Heart left ventricle (tissue), 16 donors: ENCODE results near the gene IFNA2. TPM values are rescaled to one million over a fixed set of nuclear protein-coding genes. Genes with fewer than 3 reads are reported as not detected.
"Not testable (repeated sequence)": the region's sequence is repeated elsewhere in the genome, so short reads cannot be mapped to it uniquely, and the experiment has no call there.

ENCODE experiments used
- ATAC-seq, 4 donors: fragments of 200-7000 bp; cut with Tn5 transposase; one replicate each; pipeline ENCODE4 v1.9.1; 2020 to 2022; ENCODE audit warnings: moderate library complexity in 4 of 4, mild to moderate bottlenecking in 3 of 4, moderate number of reproducible peaks in 1 of 4
- DNase-seq, 5 donors: peaks; one replicate each; pipeline ENCODE4 v3.0.0-alpha.2; 2020
- H3K27ac ChIP-seq, 12 donors: fragments of 200-600 bp; sonication (generic) in 4 of 12; one replicate each; pipeline versions ENCODE4 v1.5.0 to v1.8.0; 2016 to 2022; ENCODE audit warnings: mild to moderate bottlenecking in 2 of 12
- H3K27me3 ChIP-seq, 9 donors: fragments of 200-600 bp; sonication (generic) in 2 of 9; one replicate each; pipeline versions ENCODE4 v1.5.1 to v1.8.0; 2016 to 2022; ENCODE audit warnings: mild to moderate bottlenecking in 3 of 9
- H3K36me3 ChIP-seq, 9 donors: fragments of 200-600 bp; sonication (generic) in 2 of 9; one replicate each; pipeline versions ENCODE4 v1.5.0 to v1.8.0; 2018 to 2022; ENCODE audit warnings: mild to moderate bottlenecking in 2 of 9
- H3K4me1 ChIP-seq, 12 donors: fragments of 200-600 bp; sonication (generic) in 4 of 12; one replicate each; pipeline versions ENCODE4 v1.5.0 to v1.8.0; 2016 to 2022; ENCODE audit warnings: mild to moderate bottlenecking in 3 of 12
- H3K4me3 ChIP-seq, 12 donors: fragments of 200-600 bp; sonication (generic) in 4 of 12; one replicate each; pipeline versions ENCODE4 v1.5.0 to v1.8.0; 2017 to 2022; ENCODE audit warnings: mild to moderate bottlenecking in 9 of 12, moderate library complexity in 4 of 12
- H3K9me3 ChIP-seq, 12 donors: fragments of 200-600 bp; sonication (generic) in 4 of 12; one replicate each; pipeline versions ENCODE4 v1.5.0 to v1.8.0; 2016 to 2022; ENCODE audit warnings: mild to moderate bottlenecking in 1 of 12
- POLR2A ChIP-seq, 2 donors: fragments of 450-650 bp; IDR thresholded peaks; one replicate each; pipeline ENCODE4 v1.6.1; 2017; ENCODE audit warnings: antibody characterized with exemption in 2 of 2, mild to moderate bottlenecking in 2 of 2, moderate library complexity in 2 of 2
- WGBS, 4 donors: extraction: QIAGEN DNeasy Blood & Tissue Kit in 2 of 4; methylation state at CpG; one replicate each; pipeline versions ENCODE4 v1.1.5 to v1.1.7; 2013 to 2018; 5-methylcytosine and 5-hydroxymethylcytosine counted together
- intact Hi-C, 10 donors: fragments of 100-400 bp; cut with DNase I; formaldehyde crosslinking; loops; one replicate each; pipeline versions ENCODE4 v1.11.1 to v1.14.2; 2022
- long read RNA-seq, 3 donors: library from polyadenylated mRNA; unstranded; transcript quantifications; one replicate each; pipeline ENCODE4 v2.0.0, GENCODE V29; 2020 to 2021
- polyA plus RNA-seq, 2 donors: library from polyadenylated mRNA; stranded (reverse); fragments of 200-250 nt; gene quantifications; one replicate each; pipeline ENCODE4 v1.2.3, GENCODE V29; 2013
- total RNA-seq, 9 donors: library from RNA; depleted of rRNA in 2 of 9; stranded (reverse); fragments of >200 nt in 2 of 9; fragmentation: NEBNext Ultra II Directional in 3 of 9; extraction: Animal tissue kit (Norgen Biotek cat#: 25700) in 3 of 9; gene quantifications; one replicate each; pipeline versions ENCODE4 v1.1.0 to v1.2.4, GENCODE V29; 2016 to 2023
- TF ChIP-seq, protein P1 (sequence below), 12 donors: fragments of 200-600 bp; sonication (generic) in 4 of 12; IDR thresholded peaks; one replicate each; pipeline versions ENCODE4 v1.5.0 to v1.8.0; 2018 to 2022; ENCODE audit warnings: antibody characterized with exemption in 12 of 12, mild to moderate bottlenecking in 5 of 12
- donor health status: ischemic (EF 13 %, LVEDD 7.1; RV severe dilation, severe dysfunction).
- donor health status: healthy with polysubstance abuse.
- donor health status: DM: no; HTN: yes; CAD: no.
- donor health status: DM: no; HTN: no; CAD: no.
- donor health status: ischemic (EF 25% LVEDD 6.9; RV normal size, moderate dysfunction).
- donor health status: ischemic (EF 25% LVEDD 5.7; RV mildly dilated, moderate dysfunction).
- donor health status: healthy.
- donor health status: DM: yes; HTN: yes; CAD: no.
- donor health status: ischemic (EF 35%, LVEDD 5.7; RV mildly dilated, moderate dysfunction).
- donor health status: nonischemic (EF 11% LVEDD 7.7; RV severe dilation, severe dysfunction).
- donor health status: DM: yes; HTN: yes; CAD: no.
- donor health status: PGD.
- donor health status: ischemic (EF 29% LVEDD 5.4; RV normal size, mild dysfunction).
- donor health status: nonischemic (EF 23%, LVEDD 6.1; RV moderate dilation, normal function).

Gene IFNA2
- not detected for total RNA-seq
- polyA plus RNA-seq: not detected
- long read RNA-seq, donor 1: 0 reads
- long read RNA-seq, donor 2: 0 reads
- long read RNA-seq, donor 3: 0 reads

DNA sequence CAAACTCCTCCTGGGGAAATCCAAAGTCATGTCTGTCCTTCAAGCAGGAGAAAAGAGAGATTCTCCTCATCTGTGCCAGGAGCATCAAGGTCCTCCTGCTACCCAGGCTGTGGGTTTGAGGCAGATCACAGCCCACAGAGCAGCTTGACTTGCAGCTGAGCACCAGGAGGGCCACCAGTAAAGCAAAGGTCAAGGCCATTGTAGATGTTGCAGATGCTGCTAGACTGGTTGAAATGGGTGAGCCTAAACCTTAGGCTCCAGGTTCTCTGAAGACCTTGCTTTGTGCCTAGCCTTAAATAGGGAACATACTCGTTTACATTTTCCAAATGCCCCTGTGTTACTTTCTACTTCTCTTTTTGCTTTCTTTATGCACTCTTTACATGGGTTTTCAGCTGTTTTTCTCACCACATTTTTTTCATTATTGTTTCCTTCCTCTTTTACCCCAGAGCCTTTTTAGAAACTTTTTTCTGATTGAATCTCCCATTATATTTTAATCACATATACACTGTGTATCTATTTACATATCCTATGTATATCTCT, at the start of gene IFNA2:
Gene IFNA2 (minus strand): TSS at position 268 of the 540 bp plus-strand sequence. CDS start 69 bp downstream, at position 199.
- DNase-seq: no peak
- Histone ChIP-seq H3K27me3 (peaks cover 0 to 84% (median 22%) of the 10 kb centered on the region in 9 donors), H3K9me3 (no peaks in the 10 kb centered on the region), H3K4me3 (no peak within 1 kb of the TSS), H3K27ac (no peak within 1 kb of the TSS), H3K36me3 (no peaks in the 10 kb centered on the region), H3K4me1 (peaks cover 0 to 24% (median 0%) of the 10 kb centered on the region in 12 donors)
- ATAC-seq: no peak
- WGBS, 4 donors: 28 to 60% (median 44%) methylated on average over 1 of the region's 1 CpG
- intact Hi-C loops: loop anchor here in 1 of 10 donors (10.0 kb wide), 1 partner anchor 60 kb away; no protein-coding TSS in a partner anchor
- TF ChIP-seq, protein P1, sequence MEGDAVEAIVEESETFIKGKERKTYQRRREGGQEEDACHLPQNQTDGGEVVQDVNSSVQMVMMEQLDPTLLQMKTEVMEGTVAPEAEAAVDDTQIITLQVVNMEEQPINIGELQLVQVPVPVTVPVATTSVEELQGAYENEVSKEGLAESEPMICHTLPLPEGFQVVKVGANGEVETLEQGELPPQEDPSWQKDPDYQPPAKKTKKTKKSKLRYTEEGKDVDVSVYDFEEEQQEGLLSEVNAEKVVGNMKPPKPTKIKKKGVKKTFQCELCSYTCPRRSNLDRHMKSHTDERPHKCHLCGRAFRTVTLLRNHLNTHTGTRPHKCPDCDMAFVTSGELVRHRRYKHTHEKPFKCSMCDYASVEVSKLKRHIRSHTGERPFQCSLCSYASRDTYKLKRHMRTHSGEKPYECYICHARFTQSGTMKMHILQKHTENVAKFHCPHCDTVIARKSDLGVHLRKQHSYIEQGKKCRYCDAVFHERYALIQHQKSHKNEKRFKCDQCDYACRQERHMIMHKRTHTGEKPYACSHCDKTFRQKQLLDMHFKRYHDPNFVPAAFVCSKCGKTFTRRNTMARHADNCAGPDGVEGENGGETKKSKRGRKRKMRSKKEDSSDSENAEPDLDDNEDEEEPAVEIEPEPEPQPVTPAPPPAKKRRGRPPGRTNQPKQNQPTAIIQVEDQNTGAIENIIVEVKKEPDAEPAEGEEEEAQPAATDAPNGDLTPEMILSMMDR (IDR thresholded peaks at IDR 0.05): no peak
- no peak for TF ChIP-seq POLR2A (IDR thresholded peaks at IDR 0.05)

- H3K36me3 ChIP-seq, H3K4me3 ChIP-seq, DNase-seq, intact Hi-C loops, H3K4me1 ChIP-seq, ATAC-seq, H3K9me3 ChIP-seq, H3K27ac ChIP-seq: not testable (repeated sequence)
- peaks cover 0 to 34% (median 4%) of the 10 kb centered on the region in 9 donors for H3K27me3 ChIP-seq
- 61 to 77% (median 67%) methylated on average over 7 of the region's 7 CpGs for WGBS, 4 donors
Observed at GRCh38 chr9:21435015-21435383, 49.8 kb upstream of the IFNA2 start.

GRCh38 chr9:21434202-21435014, 49.2 kb upstream of the IFNA2 start:
- H3K4me3 ChIP-seq: no peak overlapping the region
- DNase-seq: peak in 1 of 5 donors; percentile 11
- intact Hi-C loops: no loop called here
- WGBS, 4 donors: 37 to 46% (median 40%) methylated on average over 9 of the region's 9 CpGs
- no peak for ATAC-seq
- TF ChIP-seq POLR2A (IDR thresholded peaks at IDR 0.05): no peak
- TF ChIP-seq, protein P1 (IDR thresholded peaks at IDR 0.05): peak in 11 of 12 donors; percentile 26 to 61 (median 45)
- no peaks in the 10 kb centered on the region for H3K9me3 ChIP-seq
- no peak overlapping the region for H3K27ac ChIP-seq
- no peaks in the 10 kb centered on the region for H3K4me1 ChIP-seq
- H3K27me3 ChIP-seq: peaks cover 0 to 37% (median 4%) of the 10 kb centered on the region in 9 donors
- H3K36me3 ChIP-seq: no peaks in the 10 kb centered on the region

GRCh38 chr9:21432672-21433425, 47.7 kb upstream of the IFNA2 start:
- Histone ChIP-seq H3K27ac (no peak overlapping the region), H3K9me3 (no peaks in the 10 kb centered on the region), H3K36me3 (no peaks in the 10 kb centered on the region), H3K4me3 (no peak overlapping the region), H3K27me3 (peaks cover 0 to 33% (median 4%) of the 10 kb centered on the region in 9 donors), H3K4me1 (no peaks in the 10 kb centered on the region)
- TF ChIP-seq, protein P1 (IDR thresholded peaks at IDR 0.05): no peak
- no peak for TF ChIP-seq POLR2A (IDR thresholded peaks at IDR 0.05)
- no peak for DNase-seq
- WGBS, 4 donors: 76 to 83% (median 82%) methylated on average over 2 of the region's 2 CpGs
- intact Hi-C loops: no loop called here
- no peak for ATAC-seq
